Activated CD4-positive, CD25-positive, alpha-beta regulatory T cell (primary cell): Measurements from ENCODE around the gene ZNF708.
"Not testable (repeated sequence)": the region's sequence is repeated elsewhere in the genome, so short reads cannot be mapped to it uniquely, and the experiment has no call there.

ENCODE experiments used
- DNase-seq, 4 experiments: peaks; one replicate each; lab custom pipeline; 2025; lab: John Stamatoyannopoulos, UW

The ZNF708 gene

GRCh38 chr19:21260164-21260847, 68.9 kb downstream of the ZNF708 start:
- no peak for DNase-seq

GRCh38 chr19:21259421-21260124, 69.6 kb downstream of the ZNF708 start:
- not testable (repeated sequence) for DNase-seq

GRCh38 chr19:21256722-21257121, 72.5 kb downstream of the ZNF708 start:
- DNase-seq: no peak
